GDM1 (cell line): ENCODE results near the gene TM7SF3.

Source experiments
- DNase-seq: peaks from one replicate; lab custom pipeline; 2025; lab: John Stamatoyannopoulos, UW

Gene TM7SF3

GRCh38 chr12:26928661-26929060, 85.5 kb downstream of the TM7SF3 start:
- no peak for DNase-seq
